WERI-Rb-1 (cell line): ENCODE data around the gene TSPAN5.
"Not testable (repeated sequence)": the region's sequence is repeated elsewhere in the genome, so short reads cannot be mapped to it uniquely, and the experiment has no call there.

Experiments
- DNase-seq: peaks from one replicate; pipeline ENCODE4 v3.0.0-alpha.2; 2020
- H3K27ac ChIP-seq: fragments of 250-450 bp; sonication (Bioruptor Pico); 2 replicates; pipeline ENCODE4 v1.5.1; 2020; ENCODE audit warnings: mild to moderate bottlenecking, moderate library complexity
- H3K27me3 ChIP-seq: fragments of 250-450 bp; sonication (Bioruptor Pico); 2 replicates; pipeline ENCODE4 v1.5.1; 2021; ENCODE audit warnings: mild to moderate bottlenecking, low read depth, moderate library complexity; ENCODE audit not compliant: insufficient read depth, severe bottlenecking
- H3K36me3 ChIP-seq: fragments of 250-450 bp; sonication (Bioruptor Pico); 2 replicates; pipeline ENCODE4 v1.5.1; 2020; ENCODE audit warnings: mild to moderate bottlenecking, moderate library complexity
- H3K4me3 ChIP-seq: 2 replicates; pipeline ENCODE4 v1.5.1; 2011; ENCODE audit warnings: low read depth, mild to moderate bottlenecking, control low read depth, low read length
- H3K9me3 ChIP-seq: fragments of 250-450 bp; sonication (Bioruptor Pico); 2 replicates; pipeline ENCODE4 v1.5.1; 2021; ENCODE audit warnings: mild to moderate bottlenecking, moderate library complexity; ENCODE audit not compliant: severe bottlenecking
- CTCF ChIP-seq: IDR thresholded peaks from 2 replicates; pipeline ENCODE4 v1.5.1; 2011; ENCODE audit warnings: low read depth, mild to moderate bottlenecking, control low read depth, inconsistent platforms, low read length

The TSPAN5 gene

GRCh38 chr4:98539741-98540140 is 118.7 kb downstream of the TSPAN5 start:
- Histone ChIP-seq H3K9me3 (peaks cover 10% of the 10 kb centered on the region), H3K27ac (no peak overlapping the region), H3K36me3 (no peaks in the 10 kb centered on the region; the same call in 1 of the 2 replicates), H3K4me3 (no peak overlapping the region), H3K27me3 (no peaks in the 10 kb centered on the region)
- no peak for TF ChIP-seq CTCF
- no peak for DNase-seq

- no peaks in the 10 kb centered on the region; the same call in 1 of the 2 replicates for H3K36me3 ChIP-seq
- no peak overlapping the region for H3K4me3 ChIP-seq
- peaks cover 10% of the 10 kb centered on the region for H3K9me3 ChIP-seq
- no peak for DNase-seq
- TF ChIP-seq CTCF: no peak
- no peak overlapping the region for H3K27ac ChIP-seq
- H3K27me3 ChIP-seq: no peaks in the 10 kb centered on the region
Measured at GRCh38 chr4:98539299-98539698, 119.1 kb downstream of the TSPAN5 start.

- Histone ChIP-seq H3K9me3 (peaks cover 12% of the 10 kb centered on the region), H3K4me3 (no peak overlapping the region), H3K27ac (no peak overlapping the region), H3K36me3 (no peaks in the 10 kb centered on the region; the same call in 1 of the 2 replicates), H3K27me3 (no peaks in the 10 kb centered on the region)
- TF ChIP-seq CTCF: no peak
- DNase-seq: no peak
Measured at GRCh38 chr4:98536631-98537030, 121.8 kb downstream of the TSPAN5 start.

GRCh38 chr4:98534146-98534545 is 124.3 kb downstream of the TSPAN5 start:
- H3K27ac ChIP-seq, DNase-seq, H3K27me3 ChIP-seq, H3K4me3 ChIP-seq, H3K36me3 ChIP-seq: not testable (repeated sequence)
- peaks cover 12% of the 10 kb centered on the region for H3K9me3 ChIP-seq

- peaks cover 6% of the 10 kb centered on the region for H3K9me3 ChIP-seq
- H3K36me3 ChIP-seq: no peaks in the 10 kb centered on the region; the same call in 1 of the 2 replicates
- H3K27ac ChIP-seq: no peak overlapping the region
- no peaks in the 10 kb centered on the region for H3K27me3 ChIP-seq
- no peak overlapping the region for H3K4me3 ChIP-seq
- no peak for DNase-seq
- TF ChIP-seq CTCF: no peak
Measured at GRCh38 chr4:98530572-98530971, 127.8 kb downstream of the TSPAN5 start.

- Histone ChIP-seq H3K36me3 (no peaks in the 10 kb centered on the region), H3K27ac (no peak overlapping the region), H3K27me3 (no peaks in the 10 kb centered on the region), H3K4me3 (no peak overlapping the region), H3K9me3 (peaks cover 2% of the 10 kb centered on the region)
- DNase-seq: no peak
- no peak for TF ChIP-seq CTCF
Measured at GRCh38 chr4:98529970-98530569, 128.3 kb downstream of the TSPAN5 start.
